ENCODE data around the gene NAT14. TPM values are rescaled to one million over a fixed set of nuclear protein-coding genes. Genes with fewer than 3 reads are reported as not detected.

Gene NAT14
- total RNA-seq, 1 experiment from 2014 or later = 55.3 TPM

- no peaks in the 10 kb centered on the region for H3K9me2 ChIP-seq (ENCODE audit: insufficient read depth)
- intact Hi-C loops (cut with micrococcal nuclease) = no loop called here
- no peak for DNase-seq (ENCODE audit: low read depth, low spot score)
- no peak for TF ChIP-seq CTCF (IDR thresholded peaks at IDR 0.05 in 2 of 3, conservative IDR thresholded peaks at IDR 0.05 in 1 of 3; ENCODE audit: borderline replicate concordance in 1 of 3, insufficient read depth in 1 of 3, low read depth in 2 of 3, low read length in 2 of 3)
- TF ChIP-seq CBX3 (IDR thresholded peaks at IDR 0.05; ENCODE audit: low read depth) = no peak
- TF ChIP-seq TCF7L2 (IDR thresholded peaks at IDR 0.05; ENCODE audit: borderline replicate concordance, extremely low read depth, insufficient read depth, insufficient read length) = no peak
- TF ChIP-seq JUND (IDR thresholded peaks at IDR 0.05) = no peak
- no peak for TF ChIP-seq ATF3 (IDR thresholded peaks at IDR 0.05)
- no peak for TF ChIP-seq EZH2phosphoT487 (IDR thresholded peaks at IDR 0.05; ENCODE audit: borderline replicate concordance)
- TF ChIP-seq ZFX (IDR thresholded peaks at IDR 0.05) = no peak
- no peak for TF ChIP-seq SP1 (IDR thresholded peaks at IDR 0.05; ENCODE audit: low read depth)
- no peak for TF ChIP-seq FOSL1 (IDR thresholded peaks at IDR 0.05; ENCODE audit: low read depth)
- TF ChIP-seq MAX (IDR thresholded peaks at IDR 0.05) = no peak
- no peak for TF ChIP-seq EZH2 (IDR thresholded peaks at IDR 0.05)
- TF ChIP-seq YY1 (IDR thresholded peaks at IDR 0.05; ENCODE audit: extremely low read depth, insufficient replicate concordance, low read depth, low read length) = no peak
- TF ChIP-seq EGR1 (IDR thresholded peaks at IDR 0.05; ENCODE audit: low read depth) = no peak
- H3K9ac ChIP-seq (ENCODE audit: low read length) = no peak overlapping the region
- H3K27me3 ChIP-seq (ENCODE audit: insufficient read depth, low read length) = no peaks in the 10 kb centered on the region
- ATAC-seq = no peak
- ChIA-PET RAD21 (ENCODE audit: low non-redundant PET in 1 of 2, low total read pairs in 2 of 2, uncharacterized antibody in 2 of 2, unreplicated experiment in 2 of 2) (no interaction called here), CTCF (interaction anchor here (0.8 kb wide), 1 partner anchor 98 kb away, joined by 4 read pairs; no protein-coding TSS in a partner anchor), POLR2A (no interaction called here)
- no peaks in the 10 kb centered on the region for H3K36me3 ChIP-seq (ENCODE audit: control insufficient read depth in 1 of 2, insufficient read depth in 2 of 2, low read length in 2 of 2)
- H2AFZ ChIP-seq (ENCODE audit: low read depth, low read length, poor library complexity, severe bottlenecking) = no peak overlapping the region
- no TSS peak for BruUV-seq (replicated peaks)
- no peak overlapping the region for H3K4me3 ChIP-seq (replicated peaks in 1 of 2; ENCODE audit: low read depth in 1 of 2, low read length in 2 of 2)
- no peaks in the 10 kb centered on the region for H3K9me3 ChIP-seq (ENCODE audit: control insufficient read depth in 1 of 2, insufficient read depth in 1 of 2, low read depth in 1 of 2, low read length in 2 of 2)
- peaks cover 0 to 4% of the 10 kb centered on the region in 2 experiments; a peak in 1 of 4 replicates for H3K4me1 ChIP-seq (ENCODE audit: control insufficient read depth in 1 of 2, insufficient read depth in 2 of 2, low read length in 2 of 2)
- H3K4me2 ChIP-seq (ENCODE audit: low read length) = no peak overlapping the region
- no peak overlapping the region for H3K27ac ChIP-seq (ENCODE audit: low read depth, low read length)
- no peaks in the 10 kb centered on the region for H4K20me1 ChIP-seq (ENCODE audit: insufficient read depth)
- no peaks in the 10 kb centered on the region for H3K79me2 ChIP-seq (ENCODE audit: insufficient read depth, low read length)
Observed at GRCh38 chr19:55508120-55508519, 23.1 kb downstream of the NAT14 start.
